CD14-positive monocyte (primary cell): ENCODE results near the gene KDM4C. TPM values are rescaled to one million over a fixed set of nuclear protein-coding genes. Genes with fewer than 3 reads are reported as not detected.

Experiments
- DNase-seq, 3 donors: peaks; one replicate each; pipeline ENCODE4 v3.0.0-alpha.2; 2011 to 2022
- H2AFZ ChIP-seq: 2 replicates; pipeline ENCODE4 v1.6.0; 2012; ENCODE audit warnings: mild to moderate bottlenecking, low read depth, low read length, inconsistent platforms; ENCODE audit not compliant: insufficient read depth, poor library complexity, severe bottlenecking
- H3K27ac ChIP-seq, 2 donors: 1 replicate in 1 of 2; 2 replicates in 1 of 2; pipeline ENCODE4 v1.5.1; 2012 to 2013; ENCODE audit warnings: low read length in 2 of 2, control low read depth in 1 of 2, inconsistent platforms in 1 of 2, low read depth in 1 of 2, mild to moderate bottlenecking in 1 of 2
- H3K27me3 ChIP-seq, 2 donors: one replicate each; pipeline versions ENCODE4 v1.6.0 to v1.6.1; 2011 to 2013; ENCODE audit warnings: low read length in 2 of 2; ENCODE audit not compliant: control insufficient read depth in 2 of 2, insufficient read depth in 2 of 2
- H3K36me3 ChIP-seq, 2 donors: replicated peaks in 1 of 2; 1 replicate in 1 of 2; 2 replicates in 1 of 2; pipeline versions ENCODE4 v1.5.1 to v1.6.1; 2012 to 2013; ENCODE audit warnings: low read length in 2 of 2, control low read depth in 1 of 2, inconsistent platforms in 1 of 2, mild to moderate bottlenecking in 1 of 2; ENCODE audit not compliant: insufficient read depth in 2 of 2, control insufficient read depth in 1 of 2
- H3K4me1 ChIP-seq, 2 donors: 1 replicate in 1 of 2; 2 replicates in 1 of 2; pipeline versions ENCODE4 v1.5.1 to v1.6.1; 2012 to 2013; ENCODE audit warnings: low read length in 2 of 2, control low read depth in 1 of 2, inconsistent platforms in 1 of 2, mild to moderate bottlenecking in 1 of 2, moderate library complexity in 1 of 2; ENCODE audit not compliant: insufficient read depth in 2 of 2, control insufficient read depth in 1 of 2
- H3K4me2 ChIP-seq: replicated peaks from 2 replicates; pipeline ENCODE3; 2012; ENCODE audit warnings: low read length, moderate library complexity, mild to moderate bottlenecking; ENCODE audit not compliant: poor library complexity, severe bottlenecking; ENCODE audit errors: extremely low read depth
- H3K4me3 ChIP-seq, 3 experiments: fragments of 200-600 bp in 1 of 3; sonication (generic) in 1 of 3; replicated peaks in 1 of 3; 1 replicate in 2 of 3; 2 replicates in 1 of 3; pipeline ENCODE4 v1.5.1; 2011 to 2013; ENCODE audit warnings: low read length in 3 of 3, mild to moderate bottlenecking in 3 of 3, control low read depth in 2 of 3, low read depth in 2 of 3, inconsistent platforms in 1 of 3, moderate library complexity in 1 of 3
- H3K79me2 ChIP-seq: 2 replicates; pipeline ENCODE4 v1.6.0; 2012; ENCODE audit warnings: mild to moderate bottlenecking, control low read depth, inconsistent platforms, low read length, moderate library complexity; ENCODE audit not compliant: insufficient read depth
- H3K9ac ChIP-seq: 2 replicates; pipeline ENCODE4 v1.6.0; 2017; ENCODE audit warnings: low read length, mild to moderate bottlenecking; ENCODE audit not compliant: insufficient read depth, poor library complexity, severe bottlenecking
- H3K9me3 ChIP-seq, 2 donors: replicated peaks in 1 of 2; 1 replicate in 1 of 2; 2 replicates in 1 of 2; pipeline versions ENCODE4 v1.5.1 to v1.6.1; 2012 to 2013; ENCODE audit warnings: low read length in 2 of 2, control low read depth in 1 of 2; ENCODE audit not compliant: control insufficient read depth in 1 of 2, insufficient read depth in 1 of 2
- H4K20me1 ChIP-seq: 2 replicates; pipeline ENCODE4 v1.6.0; 2012; ENCODE audit warnings: mild to moderate bottlenecking, low read length, control low read depth, moderate library complexity; ENCODE audit not compliant: insufficient read depth
- H3K27ac Mint-ChIP-seq, 7 donors: one replicate each; pipeline ENCODE4 v1.8.0; 2020; ENCODE audit warnings: mild to moderate bottlenecking in 7 of 7, mixed read lengths in 7 of 7, moderate library complexity in 6 of 7, inconsistent platforms in 2 of 7
- H3K27me3 Mint-ChIP-seq, 3 donors: one replicate each; pipeline ENCODE4 v1.8.0; 2021 to 2022; ENCODE audit warnings: low read depth in 3 of 3, mild to moderate bottlenecking in 3 of 3, mixed read lengths in 3 of 3, moderate library complexity in 3 of 3, inconsistent platforms in 1 of 3
- H3K36me3 Mint-ChIP-seq, 2 donors: one replicate each; pipeline ENCODE4 v1.8.0; 2020; ENCODE audit warnings: mixed read lengths in 2 of 2, inconsistent platforms in 1 of 2, mild to moderate bottlenecking in 1 of 2
- H3K4me1 Mint-ChIP-seq: one replicate; pipeline ENCODE4 v1.8.0; 2020; ENCODE audit warnings: mild to moderate bottlenecking, mixed read lengths
- H3K4me3 Mint-ChIP-seq, 2 donors: one replicate each; pipeline ENCODE4 v1.8.0; 2020; ENCODE audit warnings: mild to moderate bottlenecking in 2 of 2, mixed read lengths in 2 of 2, moderate library complexity in 1 of 2
- H3K9me3 Mint-ChIP-seq, 7 donors: one replicate each; pipeline ENCODE4 v1.8.0; 2020 to 2022; ENCODE audit warnings: mixed read lengths in 7 of 7, mild to moderate bottlenecking in 6 of 7, moderate library complexity in 6 of 7, inconsistent platforms in 2 of 7
- CTCF ChIP-seq: fragments of 200-600 bp; IDR thresholded peaks from one replicate; pipeline ENCODE4 v1.8.0; 2022; ENCODE audit warnings: antibody characterized with exemption, mild to moderate bottlenecking
- WGBS: methylation state at CpG from one replicate; pipeline ENCODE4 v1.1.5; 2013; ENCODE audit warnings: missing lambda C conversion rate; ENCODE audit not compliant: insufficient coverage; 5-methylcytosine and 5-hydroxymethylcytosine counted together
- intact Hi-C, 2 donors: fragments of 100-400 bp; cut with micrococcal nuclease; formaldehyde crosslinking; loops; one replicate each; pipeline versions ENCODE4 v1.15.0 to v1.15.1; 2023
- polyA plus RNA-seq, 3 donors: library from polyadenylated mRNA; depleted of rRNA in 1 of 3; unstranded in 2 of 3; stranded (reverse) in 1 of 3; fragments of 300-500 nt in 2 of 3; fragments of >200 nt in 1 of 3; fragmentation: Illumina TruSeq in 2 of 3; gene quantifications; 1 replicate in 2 of 3; 2 replicates in 1 of 3; pipeline ENCODE4 v1.2.3, GENCODE V29; 2012 to 2021

The KDM4C gene
- polyA plus RNA-seq, 3 donors, result 15.2 to 36.2 (median 17.1) TPM

GRCh38 chr9:6733831-6734230 lies 23.9 kb upstream of the KDM4C start:
- Histone ChIP-seq H3K27me3 (no peaks in the 10 kb centered on the region), H3K9ac (no peak overlapping the region), H3K4me2 (no peak overlapping the region), H3K9me3 (no peaks in the 10 kb centered on the region), H3K36me3 (no peaks in the 10 kb centered on the region), H4K20me1 (no peaks in the 10 kb centered on the region), H3K4me3 (no peak overlapping the region), H2AFZ (no peak overlapping the region), H3K27ac (no peak overlapping the region), H3K4me1 (no peaks in the 10 kb centered on the region), H3K79me2 (no peaks in the 10 kb centered on the region)
- Mint-ChIP-seq H3K27me3 (peaks cover 0 to 2% (median 1%) of the 10 kb centered on the region in 3 donors), H3K36me3 (no peaks in the 10 kb centered on the region), H3K4me3 (no peak overlapping the region), H3K27ac (no peak overlapping the region), H3K4me1 (no peaks in the 10 kb centered on the region), H3K9me3 (peaks cover 0 to 6% (median 0%) of the 10 kb centered on the region in 7 donors)
- intact Hi-C loops, result loop anchor here in 1 of 2 donors (10.0 kb wide), 1 partner anchor 379 kb away; no protein-coding TSS in a partner anchor
- DNase-seq, result no peak
- 100% methylated on average over 3 of the region's 6 CpGs for WGBS
- TF ChIP-seq CTCF, result no peak

GRCh38 chr9:6735422-6735821 lies 22.4 kb upstream of the KDM4C start:
- Mint-ChIP-seq H3K27ac (no peak overlapping the region), H3K4me3 (no peak overlapping the region), H3K9me3 (peaks cover 0 to 6% (median 0%) of the 10 kb centered on the region in 7 donors), H3K27me3 (peaks cover 0 to 2% (median 1%) of the 10 kb centered on the region in 3 donors), H3K36me3 (no peaks in the 10 kb centered on the region), H3K4me1 (no peaks in the 10 kb centered on the region)
- TF ChIP-seq CTCF, result no peak
- Histone ChIP-seq H3K79me2 (no peaks in the 10 kb centered on the region), H2AFZ (no peak overlapping the region), H3K9me3 (no peaks in the 10 kb centered on the region), H3K4me1 (no peaks in the 10 kb centered on the region), H3K27me3 (no peaks in the 10 kb centered on the region), H4K20me1 (no peaks in the 10 kb centered on the region), H3K9ac (no peak overlapping the region), H3K4me3 (no peak overlapping the region), H3K27ac (no peak overlapping the region), H3K4me2 (no peak overlapping the region), H3K36me3 (no peaks in the 10 kb centered on the region)
- intact Hi-C loops, result loop anchor here in 1 of 2 donors (10.0 kb wide), 1 partner anchor 381 kb away; no protein-coding TSS in a partner anchor
- whole genome bisulfite sequencing, result 100% methylated on average over 1 of the region's 3 CpGs
- no peak for DNase-seq
